Measurements from ENCODE around the gene MT1E. TPM values are rescaled to one million over a fixed set of nuclear protein-coding genes. Genes with fewer than 3 reads are reported as not detected.
"Not testable (repeated sequence)": the region's sequence is repeated elsewhere in the genome, so short reads cannot be mapped to it uniquely, and the experiment has no call there.

Gene MT1E
- total and polyA plus RNA-seq, 2 of the 8 experiments (the other 6 are each of a cell fraction or from before 2014, with no cell fraction given): 7.9 to 117 TPM

DNA sequence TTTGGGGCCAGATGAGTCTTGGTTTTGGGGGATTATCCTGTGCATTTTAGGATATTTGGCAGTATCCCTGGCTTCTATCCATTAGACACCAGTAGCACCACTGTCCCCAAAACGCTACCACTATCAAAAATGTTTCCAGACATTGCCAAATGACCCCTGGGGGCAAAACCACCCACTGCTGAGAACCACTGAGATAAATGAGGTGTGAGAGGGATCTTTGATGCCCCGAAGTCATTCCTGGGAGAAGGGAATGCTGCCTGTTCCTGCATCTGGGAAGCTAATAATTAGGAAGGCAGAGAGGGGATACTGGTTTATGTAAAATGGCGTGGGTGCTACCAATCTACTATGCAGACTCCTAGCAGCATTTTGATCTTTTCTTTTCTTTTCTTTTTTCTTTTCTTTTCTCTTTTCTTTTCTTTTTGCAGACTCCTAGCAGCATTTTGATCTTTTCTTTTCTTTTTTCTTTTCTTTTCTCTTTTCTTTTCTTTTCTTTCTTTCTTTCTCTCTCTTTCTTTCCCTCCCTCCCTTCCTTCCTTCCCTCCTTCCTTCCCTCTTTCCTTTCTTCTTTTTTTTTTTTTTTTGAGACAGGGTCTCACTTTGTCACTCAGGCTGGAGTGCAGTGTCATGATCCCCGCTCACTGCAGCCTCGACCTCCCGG lies 45.1 kb upstream of the MT1E start (continued):
- no peak for TF ChIP-seq EZH2 (IDR thresholded peaks at IDR 0.05; ENCODE audit: low read depth, low read length, severe bottlenecking)
- TF ChIP-seq BCL11A (IDR thresholded peaks at IDR 0.05; ENCODE audit: low read depth in 2 of 2, low read length in 2 of 2): no peak

DNA sequence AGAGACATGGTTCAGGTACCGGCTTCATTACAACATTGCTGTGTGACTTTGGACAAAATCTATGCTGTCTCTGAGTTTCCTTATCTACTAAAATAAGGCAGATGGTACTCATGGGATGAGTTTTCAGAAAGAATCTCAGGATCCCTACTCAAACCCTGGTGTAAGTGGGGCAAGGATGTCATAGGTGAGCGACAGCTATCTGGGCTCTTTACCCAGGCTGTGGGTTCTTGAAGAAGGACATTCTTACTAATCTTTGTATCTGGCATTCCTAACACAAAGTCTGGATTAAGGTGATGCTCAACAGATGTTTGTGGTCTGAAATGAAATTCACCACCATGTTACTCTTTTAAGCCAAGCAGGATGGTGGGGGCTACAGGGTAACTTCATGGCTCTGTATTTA lies 42.7 kb upstream of the MT1E start:
- CTCF ChIA-PET (ENCODE audit: partially characterized antibody): interaction anchor here (1.0 to 1.9 kb wide), 5 partner anchors 9 to 119 kb away, joined by 3 to 6 read pairs (median 5); no protein-coding TSS in a partner anchor
- WGBS, 2 experiments (ENCODE audit: extremely low coverage in 1 of 2, insufficient coverage in 1 of 2, insufficient read length in 1 of 2, insufficient replicate concordance in 2 of 2, low coverage in 1 of 2, low lambda C conversion rate in 2 of 2, missing lambda C conversion rate in 1 of 2): 94% methylated on average over 2 of the region's 2 CpGs; no CpG with 5 or more reads in 1 of the 2 experiments

More for the DNA sequence above, 42.7 kb upstream of the MT1E start:
- H4K5ac ChIP-seq (ENCODE audit: insufficient read length, low read depth, low read length); H3K23ac ChIP-seq (ENCODE audit: insufficient read length); H3K4me2 ChIP-seq (ENCODE audit: insufficient read depth in 1 of 2, low read depth in 2 of 2, low read length in 2 of 2); H3K56ac ChIP-seq (replicated peaks; ENCODE audit: insufficient read length, low read depth, low read length); H3K4me1 ChIP-seq (replicated peaks in 1 of 4; ENCODE audit: control insufficient read depth in 3 of 4, insufficient read depth in 4 of 4, low read length in 3 of 4); H3K36me3 ChIP-seq (ENCODE audit: control insufficient read depth in 2 of 4, insufficient read depth in 4 of 4, low read length in 3 of 4); H3K23me2 ChIP-seq (ENCODE audit: low read depth, low read length); H2BK15ac ChIP-seq (ENCODE audit: low read length); H3K9me3 ChIP-seq (ENCODE audit: insufficient read depth in 2 of 2, low read depth in 1 of 2, low read length in 1 of 2); H3K14ac ChIP-seq (ENCODE audit: insufficient read length); DNase-seq (ENCODE audit: low read depth in 1 of 2, low spot score in 2 of 2); H2AFZ ChIP-seq (ENCODE audit: low read length); H3K27me3 ChIP-seq (replicated peaks in 1 of 4; ENCODE audit: control insufficient read depth in 3 of 4, extremely low read depth in 1 of 4, insufficient read depth in 3 of 4, low read length in 3 of 4); H2BK5ac ChIP-seq (ENCODE audit: low read depth, low read length); H3K27ac ChIP-seq (ENCODE audit: low read depth, low read length); H3K9ac ChIP-seq (replicated peaks in 1 of 4; ENCODE audit: extremely low read depth in 1 of 4, low read depth in 3 of 4, low read length in 3 of 4); H2BK120ac ChIP-seq (replicated peaks; ENCODE audit: low read depth, low read length); H4K91ac ChIP-seq (replicated peaks; ENCODE audit: insufficient read length, low read length); H3K79me1 ChIP-seq (ENCODE audit: low read depth, low read length); H3K4ac ChIP-seq (replicated peaks; ENCODE audit: insufficient read length, low read depth, low read length); H3K79me2 ChIP-seq (ENCODE audit: control insufficient read depth in 1 of 2, insufficient read depth in 2 of 2, low read length in 2 of 2); H4K8ac ChIP-seq (ENCODE audit: extremely low read depth, insufficient read depth, low read length); H2AK5ac ChIP-seq (ENCODE audit: low read depth, low read length); H4K20me1 ChIP-seq (replicated peaks in 1 of 2; ENCODE audit: control insufficient read depth in 1 of 2, insufficient read depth in 2 of 2, low read length in 2 of 2); POLR2A ChIA-PET (ENCODE audit: partially characterized antibody); H2BK12ac ChIP-seq (ENCODE audit: low read depth, low read length); H2BK20ac ChIP-seq (ENCODE audit: low read length); H3K18ac ChIP-seq (ENCODE audit: extremely low read depth, low read length); H3K4me3 ChIP-seq (ENCODE audit: extremely low read depth in 1 of 4, insufficient read depth in 2 of 4, low read depth in 3 of 4, low read length in 4 of 4): not testable (repeated sequence)
- peak; percentile 80 for FAIRE-seq
